ENCODE results near the gene FNTB. TPM values are rescaled to one million over a fixed set of nuclear protein-coding genes. Genes with fewer than 3 reads are reported as not detected.
A peak's percentile ranks its signal among the peaks of the same experiment; 100 is the strongest.

The FNTB gene
- total and polyA plus RNA-seq, 2 experiments from 2014 or later = 8.6 to 12.5 TPM

GRCh38 chr14:64974563-64974962 lies 12.1 kb upstream of the FNTB start:
- Histone ChIP-seq H2AFZ (no peak overlapping the region), H3K27me3 (ENCODE audit: insufficient read depth) (no peaks in the 10 kb centered on the region; the same call in 1 of the 2 replicates), H4K20me1 (replicated peaks; ENCODE audit: insufficient read depth) (peaks cover 5% of the 10 kb centered on the region; the same call in 1 of the 2 replicates), H3K4me1 (ENCODE audit: insufficient read depth) (peaks cover 57% of the 10 kb centered on the region), H3K4me2 (0 out of 2 replicates have a peak overlapping the region, but pooled peaks have one; percentile 9), H3K9me2 (ENCODE audit: insufficient read depth) (0 out of 2 replicates have a peak, but pooled peaks cover 5% of the 10 kb centered on the region), H3F3A (replicated peaks; ENCODE audit: low read depth) (peaks cover 21% of the 10 kb centered on the region), H3K36me3 (ENCODE audit: insufficient read depth) (no peaks in the 10 kb centered on the region), H3K79me2 (replicated peaks; ENCODE audit: insufficient read depth) (peaks cover 9% of the 10 kb centered on the region), H3K4me3 (no peak overlapping the region), H3K27ac (ENCODE audit: low read depth) (peak overlapping the region; percentile 67; the same call in 1 of the 2 replicates)
- no peak for TF ChIP-seq CREB1 (CRISPR knock-in tag; IDR thresholded peaks at IDR 0.05; ENCODE audit: low read depth)
- peak; percentile 35; the same call in 1 of the 2 replicates for TF ChIP-seq NANOG (IDR thresholded peaks at IDR 0.05; ENCODE audit: borderline replicate concordance)
- TF ChIP-seq ZNF114 (CRISPR knock-in tag; IDR thresholded peaks at IDR 0.05) = no peak
- no peak for TF ChIP-seq ZNF331 (CRISPR knock-in tag; IDR thresholded peaks at IDR 0.05; ENCODE audit: low read depth)
- no peak for TF ChIP-seq CTCF (conservative IDR thresholded peaks at IDR 0.05; ENCODE audit: low read depth in 2 of 2)
- no peak for TF ChIP-seq EZH2phosphoT487 (IDR thresholded peaks at IDR 0.05; ENCODE audit: unreplicated experiment)
- TF ChIP-seq ZNF462 (CRISPR knock-in tag; IDR thresholded peaks at IDR 0.05) = peak; percentile 67; the same call in 1 of the 2 replicates
- TF ChIP-seq POLR2AphosphoS5 (IDR thresholded peaks at IDR 0.05; ENCODE audit: low read depth) = no peak
- Mint-ChIP-seq H3K9me3 (no peaks in the 10 kb centered on the region), H3K4me1 (peaks cover 42% of the 10 kb centered on the region), H3K27me3 (ENCODE audit: insufficient read depth, low read depth, poor library complexity) (peaks cover 14% of the 10 kb centered on the region), H3K4me3 (peak overlapping the region; percentile 28; the same call in 2 of the 3 replicates), H3K27ac (peak overlapping the region; percentile 92), H3K36me3 (ENCODE audit: low read depth) (no peaks in the 10 kb centered on the region)
- ATAC-seq = peak; percentile 76
- DNase-seq (ENCODE audit: low spot score) = peak; percentile 80

Measured in GM23338 (cell line).